ENCODE data around the gene RABL6. TPM values are rescaled to one million over a fixed set of nuclear protein-coding genes. Genes with fewer than 3 reads are reported as not detected.

Gene RABL6
- total RNA-seq, 2 donors from 2014 or later, result 69.8 to 72.8 TPM

DNA sequence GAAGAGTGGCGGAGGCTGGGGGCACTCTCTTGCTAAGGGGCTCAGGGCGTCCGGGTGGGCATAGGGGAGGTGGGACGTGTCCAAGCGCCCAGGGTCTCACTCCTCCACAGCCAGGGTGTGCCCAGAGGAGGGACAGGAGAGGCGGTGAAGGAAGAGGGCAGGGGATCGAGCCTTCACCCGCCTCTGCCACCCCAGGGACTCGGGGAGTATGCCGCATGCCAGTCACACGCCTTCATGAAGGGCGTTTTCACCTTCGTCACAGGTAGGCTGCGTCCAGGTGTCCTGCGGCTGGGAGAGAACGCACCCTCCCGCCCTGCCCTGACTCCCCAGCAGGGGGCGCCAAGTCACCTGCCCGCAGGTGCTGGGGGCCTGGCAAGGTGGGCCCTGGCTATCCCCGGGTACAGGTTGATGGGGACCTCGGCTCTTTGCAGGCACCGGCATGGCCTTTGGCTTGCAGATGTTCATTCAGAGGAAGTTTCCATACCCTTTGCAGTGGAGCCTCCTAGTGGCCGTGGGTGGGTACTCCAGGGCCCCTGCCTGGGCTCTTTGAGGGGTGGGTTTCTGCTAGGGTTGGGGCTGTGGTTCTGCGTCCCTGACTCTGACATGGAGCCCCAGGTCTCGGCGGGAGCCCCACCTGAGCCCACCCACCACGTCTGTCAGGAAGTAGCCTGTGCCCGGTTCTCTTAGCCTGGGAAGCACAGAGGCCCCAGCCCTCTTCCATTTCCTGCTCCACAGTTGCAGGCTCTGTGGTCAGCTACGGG lies 16.1 kb upstream of the RABL6 start:
- H3K27me3 ChIP-seq, result no peaks in the 10 kb centered on the region
- TF ChIP-seq CTCF (IDR thresholded peaks at IDR 0.05), result peak; percentile 94 to 99 (median 97)
- TF ChIP-seq POLR2A (IDR thresholded peaks at IDR 0.05), result peak; percentile 60 to 84 (median 81)
- WGBS, 2 donors, result 0 to 1% methylated on average over 3 to 27 of the region's 29 CpGs
- peak overlapping the region in 1 of 2 donors; percentile 49 for H3K4me3 ChIP-seq
- peak; percentile 84 to 90 (median 88) for DNase-seq
- H3K4me1 ChIP-seq, result peaks cover 64% of the 10 kb centered on the region
- ATAC-seq, result peak; percentile 61
- no peaks in the 10 kb centered on the region for H3K36me3 ChIP-seq (replicated peaks in 1 of 2; ENCODE audit: insufficient read depth in 1 of 2, low read depth in 2 of 2)
- no peaks in the 10 kb centered on the region for H3K9me3 ChIP-seq
- intact Hi-C loops (cut with DNase I), result no loop called here
- H3K27ac ChIP-seq, result peak overlapping the region; percentile 89 to 99 (median 96)

DNA sequence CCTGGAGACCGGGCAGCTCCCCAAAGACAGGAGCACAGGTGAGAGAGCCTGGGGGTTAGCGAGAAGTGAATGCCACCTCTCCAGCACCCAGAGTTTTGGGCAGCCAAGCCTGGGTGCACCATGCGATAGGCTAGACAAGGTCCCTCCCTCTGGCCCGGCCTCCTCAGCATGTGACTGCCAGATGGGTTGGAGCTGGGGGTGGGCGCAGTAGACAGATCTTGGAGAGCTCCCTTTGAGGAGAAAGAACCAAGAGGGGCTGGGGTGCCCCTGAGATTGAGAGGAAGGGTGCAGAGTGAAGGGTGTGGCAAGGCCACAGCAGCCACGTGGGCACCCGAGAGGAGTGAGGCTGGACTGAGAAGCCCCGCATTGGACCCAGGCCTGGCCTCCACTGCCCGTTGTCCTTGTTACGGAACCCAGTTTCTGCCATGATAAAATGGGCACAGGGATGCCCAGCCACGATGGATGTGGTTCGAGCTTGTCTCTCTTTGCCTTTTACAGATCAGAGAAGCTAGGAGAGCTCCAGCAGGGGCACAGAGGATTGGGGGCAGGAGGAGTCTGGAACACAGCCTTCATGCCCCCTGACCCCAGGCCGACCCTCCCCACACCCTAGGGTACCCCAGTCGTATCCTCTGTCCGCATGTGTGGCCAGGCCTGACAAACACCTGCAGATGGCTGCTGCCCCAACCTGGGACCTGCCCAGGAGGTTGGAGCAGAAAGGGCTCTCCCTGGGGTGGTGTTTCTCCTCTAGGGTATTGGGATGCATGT lies 15.2 kb upstream of the RABL6 start:
- DNase-seq, result peak in 2 of 4 donors; percentile 13 to 45
- ATAC-seq, result no peak
- peaks cover 71% of the 10 kb centered on the region for H3K4me1 ChIP-seq

GRCh38 chr9:136793086-136793946 lies 14.4 kb upstream of the RABL6 start:
- H3K27ac ChIP-seq, result no peak overlapping the region
- H3K4me3 ChIP-seq, result no peak overlapping the region
- H3K27me3 ChIP-seq, result no peaks in the 10 kb centered on the region
- no peaks in the 10 kb centered on the region for H3K36me3 ChIP-seq (replicated peaks in 1 of 2; ENCODE audit: insufficient read depth in 1 of 2, low read depth in 2 of 2)
- intact Hi-C loops (cut with DNase I), result no loop called here
- TF ChIP-seq CTCF (IDR thresholded peaks at IDR 0.05) (no peak), POLR2A (IDR thresholded peaks at IDR 0.05) (no peak)
- DNase-seq, result peak in 2 of 4 donors; percentile 34 to 35
- WGBS, 2 donors, result 68% methylated on average over 14 to 15 of the region's 17 CpGs
- peaks cover 70% of the 10 kb centered on the region for H3K4me1 ChIP-seq
- no peaks in the 10 kb centered on the region for H3K9me3 ChIP-seq
- ATAC-seq, result no peak

More for the DNA sequence above, 15.2 kb upstream of the RABL6 start:
- TF ChIP-seq POLR2A (IDR thresholded peaks at IDR 0.05), result no peak
- TF ChIP-seq CTCF (IDR thresholded peaks at IDR 0.05), result no peak
- peak overlapping the region; percentile 89 to 99 (median 96) for H3K27ac ChIP-seq
- no peaks in the 10 kb centered on the region for H3K27me3 ChIP-seq
- intact Hi-C loops (cut with DNase I), result no loop called here
- 54 to 60% methylated on average over 13 to 14 of the region's 15 CpGs for WGBS, 2 donors
- H3K9me3 ChIP-seq, result no peaks in the 10 kb centered on the region
- H3K4me3 ChIP-seq, result no peak overlapping the region
- no peaks in the 10 kb centered on the region for H3K36me3 ChIP-seq (replicated peaks in 1 of 2; ENCODE audit: insufficient read depth in 1 of 2, low read depth in 2 of 2)

DNA sequence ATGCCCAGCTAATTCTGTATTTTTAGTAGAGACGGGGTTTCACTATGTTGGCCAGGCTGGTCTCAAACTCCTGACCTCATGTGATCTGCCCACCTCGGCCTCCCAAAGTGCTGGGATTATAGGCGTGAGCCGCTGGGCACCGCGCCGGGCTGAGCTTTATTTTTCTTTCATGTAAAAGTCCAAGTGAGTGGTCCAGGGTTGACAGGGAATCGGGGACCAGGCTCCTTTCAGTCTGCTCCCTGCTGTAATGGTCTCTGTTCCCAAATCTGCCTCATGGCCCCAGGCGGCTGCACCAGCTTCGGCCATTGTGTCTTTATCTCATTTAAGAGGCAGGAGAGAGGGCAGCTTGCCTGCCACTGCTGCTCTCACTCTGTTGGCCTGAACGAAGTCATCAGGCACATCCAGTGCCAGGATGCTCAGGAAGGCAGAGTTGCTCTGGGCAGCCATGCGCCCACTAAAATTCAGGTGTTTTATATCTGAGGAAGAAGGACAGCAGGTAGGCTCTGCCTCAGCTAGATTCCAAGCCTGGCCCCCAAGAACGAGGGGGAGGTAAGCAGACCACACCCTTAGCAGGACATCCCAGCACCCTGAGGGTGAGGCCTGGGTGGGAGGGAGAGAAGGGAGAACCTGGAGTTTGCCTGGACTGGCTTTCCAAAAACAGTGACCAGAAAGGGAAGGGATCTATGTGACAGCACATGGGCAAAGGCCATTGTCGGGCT lies 13.3 kb upstream of the RABL6 start:
- Histone ChIP-seq H3K4me1 (peaks cover 72% of the 10 kb centered on the region), H3K27me3 (no peaks in the 10 kb centered on the region), H3K36me3 (replicated peaks in 1 of 2; ENCODE audit: insufficient read depth in 1 of 2, low read depth in 2 of 2) (no peaks in the 10 kb centered on the region), H3K27ac (no peak overlapping the region), H3K4me3 (no peak overlapping the region), H3K9me3 (no peaks in the 10 kb centered on the region)
- ATAC-seq (no peak), DNase-seq (no peak)
- TF ChIP-seq POLR2A (IDR thresholded peaks at IDR 0.05), result no peak
- no peak for TF ChIP-seq CTCF (IDR thresholded peaks at IDR 0.05)
- WGBS, 2 donors, result 86 to 87% methylated on average over 13 to 14 of the region's 14 CpGs
- intact Hi-C loops (cut with DNase I), result no loop called here

Data from body of pancreas (tissue), 4 donors.